Measurements from ENCODE around the gene NR4A1.

GRCh38 chr12:52006726-52007157 is 44.5 kb upstream of the NR4A1 start, which contains the start of gene TAMALIN:
- peak; percentile 85 to 89 for TF ChIP-seq POLR2A (IDR thresholded peaks at IDR 0.05)
- TF ChIP-seq, protein P1, sequence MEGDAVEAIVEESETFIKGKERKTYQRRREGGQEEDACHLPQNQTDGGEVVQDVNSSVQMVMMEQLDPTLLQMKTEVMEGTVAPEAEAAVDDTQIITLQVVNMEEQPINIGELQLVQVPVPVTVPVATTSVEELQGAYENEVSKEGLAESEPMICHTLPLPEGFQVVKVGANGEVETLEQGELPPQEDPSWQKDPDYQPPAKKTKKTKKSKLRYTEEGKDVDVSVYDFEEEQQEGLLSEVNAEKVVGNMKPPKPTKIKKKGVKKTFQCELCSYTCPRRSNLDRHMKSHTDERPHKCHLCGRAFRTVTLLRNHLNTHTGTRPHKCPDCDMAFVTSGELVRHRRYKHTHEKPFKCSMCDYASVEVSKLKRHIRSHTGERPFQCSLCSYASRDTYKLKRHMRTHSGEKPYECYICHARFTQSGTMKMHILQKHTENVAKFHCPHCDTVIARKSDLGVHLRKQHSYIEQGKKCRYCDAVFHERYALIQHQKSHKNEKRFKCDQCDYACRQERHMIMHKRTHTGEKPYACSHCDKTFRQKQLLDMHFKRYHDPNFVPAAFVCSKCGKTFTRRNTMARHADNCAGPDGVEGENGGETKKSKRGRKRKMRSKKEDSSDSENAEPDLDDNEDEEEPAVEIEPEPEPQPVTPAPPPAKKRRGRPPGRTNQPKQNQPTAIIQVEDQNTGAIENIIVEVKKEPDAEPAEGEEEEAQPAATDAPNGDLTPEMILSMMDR (IDR thresholded peaks at IDR 0.05) = peak in 2 of 5 experiments; percentile 31
- peak in 1 of 2 donors; percentile 92 for TF ChIP-seq EP300 (IDR thresholded peaks at IDR 0.05)
